ENCODE results near the gene CEP131.

- TF ChIP-seq POLR2A (IDR thresholded peaks at IDR 0.05) (no peak), CTCF (IDR thresholded peaks at IDR 0.05 in 4 of 5, conservative IDR thresholded peaks at IDR 0.05 in 1 of 5) (no peak)
Observed at GRCh38 chr17:81165246-81166032, 57.3 kb downstream of the CEP131 start, which contains the start of gene PVALEF.
